ENCODE results near the gene DLG2. TPM values are rescaled to one million over a fixed set of nuclear protein-coding genes. Genes with fewer than 3 reads are reported as not detected.

The DLG2 gene
- polyA plus RNA-seq, 6 donors from 2014 or later, result 0.93 to 2.4 (median 1.3) TPM

GRCh38 chr11:84612645-84613044 lies 1014.5 kb downstream of the DLG2 start:
- no peaks in the 10 kb centered on the region for H3K4me1 Mint-ChIP-seq
- no peak overlapping the region for H3K4me3 Mint-ChIP-seq
- H3K9me3 Mint-ChIP-seq, result peaks cover 0 to 8% (median 0%) of the 10 kb centered on the region in 7 donors
- ATAC-seq (ENCODE audit: low read depth in 2 of 2), result no peak
- DNase-seq, result no peak
- H3K27me3 Mint-ChIP-seq, result peaks cover 0 to 5% (median 0%) of the 10 kb centered on the region in 3 donors
- no peaks in the 10 kb centered on the region for H3K36me3 Mint-ChIP-seq
- no peak overlapping the region for H3K27ac Mint-ChIP-seq

- peaks cover 0 to 3% (median 0%) of the 10 kb centered on the region in 3 donors for H3K27me3 Mint-ChIP-seq
- H3K4me3 Mint-ChIP-seq, result no peak overlapping the region
- H3K36me3 Mint-ChIP-seq, result no peaks in the 10 kb centered on the region
- H3K27ac Mint-ChIP-seq, result no peak overlapping the region
- ATAC-seq (ENCODE audit: low read depth in 2 of 2) (no peak), DNase-seq (no peak)
- no peaks in the 10 kb centered on the region for H3K4me1 Mint-ChIP-seq
- H3K9me3 Mint-ChIP-seq, result peaks cover 0 to 4% (median 0%) of the 10 kb centered on the region in 7 donors
Observed at GRCh38 chr11:84608837-84609196, 1018.3 kb downstream of the DLG2 start.

GRCh38 chr11:84607975-84608836 lies 1018.9 kb downstream of the DLG2 start:
- Mint-ChIP-seq H3K4me1 (no peaks in the 10 kb centered on the region), H3K27ac (no peak overlapping the region), H3K9me3 (peaks cover 0 to 3% (median 0%) of the 10 kb centered on the region in 7 donors), H3K36me3 (no peaks in the 10 kb centered on the region), H3K4me3 (no peak overlapping the region), H3K27me3 (peaks cover 0 to 3% (median 0%) of the 10 kb centered on the region in 3 donors)
- ATAC-seq (ENCODE audit: low read depth in 2 of 2) (no peak), DNase-seq (no peak)

GRCh38 chr11:84594602-84595001 lies 1032.5 kb downstream of the DLG2 start:
- peaks cover 0 to 4% (median 2%) of the 10 kb centered on the region in 7 donors for H3K9me3 Mint-ChIP-seq
- H3K36me3 Mint-ChIP-seq, result no peaks in the 10 kb centered on the region
- H3K4me1 Mint-ChIP-seq, result no peaks in the 10 kb centered on the region
- no peaks in the 10 kb centered on the region for H3K27me3 Mint-ChIP-seq
- DNase-seq (no peak), ATAC-seq (ENCODE audit: low read depth in 2 of 2) (no peak)
- H3K4me3 Mint-ChIP-seq, result no peak overlapping the region
- H3K27ac Mint-ChIP-seq, result no peak overlapping the region

- ATAC-seq (ENCODE audit: low read depth in 2 of 2) (no peak), DNase-seq (no peak)
- H3K4me1 Mint-ChIP-seq, result no peaks in the 10 kb centered on the region
- H3K27me3 Mint-ChIP-seq, result peaks cover 0 to 12% (median 0%) of the 10 kb centered on the region in 3 donors
- peaks cover 0 to 6% (median 2%) of the 10 kb centered on the region in 7 donors for H3K9me3 Mint-ChIP-seq
- no peak overlapping the region for H3K4me3 Mint-ChIP-seq
- H3K36me3 Mint-ChIP-seq, result no peaks in the 10 kb centered on the region
- no peak overlapping the region for H3K27ac Mint-ChIP-seq
Observed at GRCh38 chr11:84590106-84590505, 1037.0 kb downstream of the DLG2 start.

- H3K4me1 Mint-ChIP-seq, result no peaks in the 10 kb centered on the region
- peaks cover 0 to 12% (median 0%) of the 10 kb centered on the region in 3 donors for H3K27me3 Mint-ChIP-seq
- no peak overlapping the region for H3K27ac Mint-ChIP-seq
- ATAC-seq (ENCODE audit: low read depth in 2 of 2) (no peak), DNase-seq (no peak)
- peaks cover 0 to 6% (median 2%) of the 10 kb centered on the region in 7 donors for H3K9me3 Mint-ChIP-seq
- no peaks in the 10 kb centered on the region for H3K36me3 Mint-ChIP-seq
- H3K4me3 Mint-ChIP-seq, result no peak overlapping the region
Observed at GRCh38 chr11:84588131-84588829, 1038.9 kb downstream of the DLG2 start.

- Mint-ChIP-seq H3K27ac (no peak overlapping the region), H3K4me3 (no peak overlapping the region), H3K27me3 (peaks cover 0 to 6% (median 0%) of the 10 kb centered on the region in 3 donors), H3K36me3 (no peaks in the 10 kb centered on the region), H3K4me1 (no peaks in the 10 kb centered on the region), H3K9me3 (peaks cover 0 to 2% (median 0%) of the 10 kb centered on the region in 7 donors)
- no peak for ATAC-seq (ENCODE audit: low read depth in 2 of 2)
- DNase-seq, result no peak
Observed at GRCh38 chr11:84583106-84583505, 1044.0 kb downstream of the DLG2 start.

GRCh38 chr11:84581083-84581482 lies 1046.1 kb downstream of the DLG2 start:
- DNase-seq, result no peak
- ATAC-seq (ENCODE audit: low read depth in 2 of 2), result no peak
- Mint-ChIP-seq H3K27ac (no peak overlapping the region), H3K27me3 (peaks cover 4 to 10% (median 5%) of the 10 kb centered on the region in 3 donors), H3K36me3 (no peaks in the 10 kb centered on the region), H3K4me3 (no peak overlapping the region), H3K4me1 (no peaks in the 10 kb centered on the region), H3K9me3 (peaks cover 0 to 2% (median 0%) of the 10 kb centered on the region in 7 donors)

GRCh38 chr11:84580428-84580827 lies 1046.7 kb downstream of the DLG2 start:
- H3K36me3 Mint-ChIP-seq, result no peaks in the 10 kb centered on the region
- no peaks in the 10 kb centered on the region for H3K4me1 Mint-ChIP-seq
- H3K4me3 Mint-ChIP-seq, result no peak overlapping the region
- H3K9me3 Mint-ChIP-seq, result peaks cover 0 to 2% (median 0%) of the 10 kb centered on the region in 7 donors
- peaks cover 4 to 10% (median 5%) of the 10 kb centered on the region in 3 donors for H3K27me3 Mint-ChIP-seq
- no peak for ATAC-seq (ENCODE audit: low read depth in 2 of 2)
- DNase-seq, result no peak
- H3K27ac Mint-ChIP-seq, result peak overlapping the region in 1 of 6 donors; percentile 63

- Mint-ChIP-seq H3K4me3 (no peak overlapping the region), H3K4me1 (no peaks in the 10 kb centered on the region), H3K27ac (no peak overlapping the region), H3K27me3 (peaks cover 4 to 15% (median 10%) of the 10 kb centered on the region in 3 donors), H3K9me3 (peaks cover 3 to 26% (median 11%) of the 10 kb centered on the region in 7 donors), H3K36me3 (no peaks in the 10 kb centered on the region)
- ATAC-seq (ENCODE audit: low read depth in 2 of 2) (no peak), DNase-seq (no peak)
Observed at GRCh38 chr11:84573868-84574267, 1053.3 kb downstream of the DLG2 start.

- Mint-ChIP-seq H3K27ac (peak overlapping the region in 1 of 6 donors; percentile 65), H3K27me3 (peaks cover 0 to 5% (median 0%) of the 10 kb centered on the region in 3 donors), H3K9me3 (peaks cover 6 to 31% (median 11%) of the 10 kb centered on the region in 7 donors), H3K4me1 (no peaks in the 10 kb centered on the region), H3K36me3 (no peaks in the 10 kb centered on the region), H3K4me3 (no peak overlapping the region)
- no peak for DNase-seq
- no peak for ATAC-seq (ENCODE audit: low read depth in 2 of 2)
Observed at GRCh38 chr11:84566671-84567070, 1060.5 kb downstream of the DLG2 start.

- no peak for ATAC-seq (ENCODE audit: low read depth in 2 of 2)
- DNase-seq, result no peak
- Mint-ChIP-seq H3K4me3 (no peak overlapping the region), H3K27me3 (peaks cover 0 to 6% (median 0%) of the 10 kb centered on the region in 3 donors), H3K9me3 (peaks cover 0 to 14% (median 6%) of the 10 kb centered on the region in 7 donors), H3K36me3 (no peaks in the 10 kb centered on the region), H3K27ac (no peak overlapping the region), H3K4me1 (no peaks in the 10 kb centered on the region)
Observed at GRCh38 chr11:84564867-84565184, 1062.3 kb downstream of the DLG2 start.

- no peaks in the 10 kb centered on the region for H3K4me1 Mint-ChIP-seq
- ATAC-seq (ENCODE audit: low read depth in 2 of 2) (no peak), DNase-seq (peak; percentile 11)
- H3K9me3 Mint-ChIP-seq, result peaks cover 0 to 10% (median 6%) of the 10 kb centered on the region in 7 donors
- no peaks in the 10 kb centered on the region for H3K36me3 Mint-ChIP-seq
- H3K27me3 Mint-ChIP-seq, result peaks cover 0 to 6% (median 0%) of the 10 kb centered on the region in 3 donors
- H3K27ac Mint-ChIP-seq, result peak overlapping the region in 1 of 6 donors; percentile 20
- H3K4me3 Mint-ChIP-seq, result no peak overlapping the region
Observed at GRCh38 chr11:84564180-84564866, 1062.8 kb downstream of the DLG2 start.
